HCT116 (cell line): ENCODE data around the gene FGFRL1. TPM values are rescaled to one million over a fixed set of nuclear protein-coding genes. Genes with fewer than 3 reads are reported as not detected.

Source experiments
- ATAC-seq: fragments of 200-7000 bp; cut with Tn5 transposase; 2 replicates; pipeline ENCODE4 v1.9.1; 2020; ENCODE audit warnings: mild to moderate bottlenecking, moderate library complexity
- BruUV-seq: library from RNA; stranded (reverse); fragments of 400-500 nt; replicated peaks from 2 replicates; lab custom pipeline; 2021; lab: Mats Ljungman, UMichigan
- CTCF ChIA-PET: fragments of 300-600 bp; sonication (Branson Sonifier 250); formaldehyde crosslinking; loops from one replicate; lab custom pipeline; 2021; ENCODE audit warnings: antibody characterized with exemption; lab: Charles Lee
- POLR2A ChIA-PET: fragments of 300-600, 350-600 bp; sonication (Branson Sonifier 250); formaldehyde crosslinking; loops from one replicate; lab custom pipeline; 2021; ENCODE audit warnings: antibody characterized with exemption; lab: Charles Lee
- RAD21 ChIA-PET, 2 experiments: fragments of 300-600 bp; sonication (Branson Sonifier 250); formaldehyde crosslinking; loops; one replicate each; lab custom pipeline; 2023; ENCODE audit warnings: low total read pairs in 2 of 2; ENCODE audit not compliant: uncharacterized antibody in 2 of 2, unreplicated experiment in 2 of 2, low non-redundant PET in 1 of 2; lab: Charles Lee
- DNase-seq: peaks from one replicate; pipeline ENCODE4 v3.0.0-alpha.2; 2010; ENCODE audit warnings: low read depth, low spot score
- H2AFZ ChIP-seq: fragments of 200-600 bp; shearing (Covaris generic), sonication (generic); 2 replicates; pipeline ENCODE4 v1.6.1; 2017; ENCODE audit warnings: low read depth, mixed run types, mixed read lengths, antibody characterized with exemption, low read length; ENCODE audit not compliant: poor library complexity, severe bottlenecking
- H3K27ac ChIP-seq: 2 replicates; pipeline ENCODE4 v1.5.1; 2012; ENCODE audit warnings: low read depth, low read length
- H3K27me3 ChIP-seq: fragments of 200-600 bp; sonication (generic); 2 replicates; pipeline ENCODE4 v1.6.1; 2016; ENCODE audit warnings: mixed run types, low read length, mixed read lengths; ENCODE audit not compliant: insufficient read depth
- H3K36me3 ChIP-seq, 2 experiments: fragments of 200-500 bp in 1 of 2; fragments of 200-600 bp in 1 of 2; sonication (Bioruptor generic) in 1 of 2; sonication (generic) in 1 of 2; 2 replicates each; pipeline versions ENCODE4 v1.5.1 to v1.6.1; 2014 to 2016; ENCODE audit warnings: low read length in 2 of 2, inconsistent platforms in 1 of 2, mixed read lengths in 1 of 2, mixed run types in 1 of 2; ENCODE audit not compliant: insufficient read depth in 2 of 2, control insufficient read depth in 1 of 2
- H3K4me1 ChIP-seq, 2 experiments: fragments of 200-600 bp in 1 of 2; sonication (generic) in 1 of 2; 2 replicates each; pipeline versions ENCODE4 v1.5.1 to v1.6.1; 2012 to 2017; ENCODE audit warnings: low read length in 2 of 2, inconsistent platforms in 1 of 2, mild to moderate bottlenecking in 1 of 2, mixed read lengths in 1 of 2, mixed run types in 1 of 2, moderate library complexity in 1 of 2; ENCODE audit not compliant: insufficient read depth in 2 of 2, control insufficient read depth in 1 of 2
- H3K4me2 ChIP-seq: fragments of 200-600 bp; sonication (generic); 2 replicates; pipeline ENCODE4 v1.6.1; 2017; ENCODE audit warnings: mixed run types, low read length, mixed read lengths
- H3K4me3 ChIP-seq, 2 experiments: fragments of 200-600 bp in 1 of 2; sonication (generic) in 1 of 2; replicated peaks in 1 of 2; 2 replicates each; pipeline ENCODE4 v1.5.1; 2011 to 2016; ENCODE audit warnings: low read length in 2 of 2, control low read depth in 1 of 2, low read depth in 1 of 2, mild to moderate bottlenecking in 1 of 2, mixed read lengths in 1 of 2, mixed run types in 1 of 2
- H3K79me2 ChIP-seq: fragments of 200-600 bp; sonication (generic); 2 replicates; pipeline ENCODE4 v1.6.1; 2017; ENCODE audit warnings: mild to moderate bottlenecking, mixed run types, low read length, moderate library complexity, mixed read lengths; ENCODE audit not compliant: insufficient read depth
- H3K9ac ChIP-seq: fragments of 200-600 bp; sonication (generic); 2 replicates; pipeline ENCODE4 v1.6.1; 2016; ENCODE audit warnings: low read length, mixed read lengths
- H3K9me2 ChIP-seq: fragments of 200-600 bp; sonication (generic), shearing (Covaris generic); 2 replicates; pipeline ENCODE4 v1.6.1; 2017; ENCODE audit warnings: mixed run types, mild to moderate bottlenecking, moderate library complexity; ENCODE audit not compliant: insufficient read depth
- H3K9me3 ChIP-seq, 2 experiments: fragments of 200-500 bp in 1 of 2; fragments of 200-600 bp in 1 of 2; sonication (Bioruptor generic) in 1 of 2; sonication (generic) in 1 of 2; 2 replicates each; pipeline ENCODE4 v1.6.1; 2014 to 2017; ENCODE audit warnings: low read length in 2 of 2, mixed read lengths in 2 of 2, inconsistent platforms in 1 of 2, low read depth in 1 of 2, mild to moderate bottlenecking in 1 of 2, mixed run types in 1 of 2, moderate library complexity in 1 of 2; ENCODE audit not compliant: control insufficient read depth in 1 of 2, insufficient read depth in 1 of 2
- H4K20me1 ChIP-seq: fragments of 200-600 bp; sonication (generic), shearing (Covaris generic); 2 replicates; pipeline ENCODE4 v1.6.1; 2017; ENCODE audit warnings: mixed run types, mild to moderate bottlenecking, moderate library complexity; ENCODE audit not compliant: insufficient read depth
- CEBPB ChIP-seq: IDR thresholded peaks from 2 replicates; pipeline ENCODE4 v1.6.1; 2012; ENCODE audit warnings: low read depth
- ELF1 ChIP-seq: IDR thresholded peaks from 2 replicates; pipeline ENCODE4 v1.6.1; 2012; ENCODE audit warnings: low read depth, borderline replicate concordance
- EZH2 ChIP-seq: fragments of 200-600 bp; sonication (generic); IDR thresholded peaks from 2 replicates; pipeline ENCODE4 v1.6.1; 2017; ENCODE audit warnings: antibody characterized with exemption, mixed run types
- EZH2phosphoT487 ChIP-seq: fragments of 200-600 bp; IDR thresholded peaks from 2 replicates; pipeline ENCODE4 v1.6.1; 2018; ENCODE audit warnings: antibody characterized with exemption, borderline replicate concordance
- SIN3A ChIP-seq: IDR thresholded peaks from 2 replicates; pipeline ENCODE4 v1.6.1; 2012; ENCODE audit warnings: low read depth
- YY1 ChIP-seq: IDR thresholded peaks from 2 replicates; pipeline ENCODE4 v1.6.1; 2011; ENCODE audit warnings: low read length, low read depth, moderate library complexity, mild to moderate bottlenecking; ENCODE audit not compliant: insufficient replicate concordance; ENCODE audit errors: extremely low read depth
- ZFX ChIP-seq: fragments of 450-650 bp; IDR thresholded peaks from 2 replicates; pipeline ENCODE4 v1.6.1; 2017
- intact Hi-C: fragments of 100-400 bp; cut with micrococcal nuclease; formaldehyde crosslinking; loops from 2 replicates; pipeline ENCODE4 v1.10.0; 2022
- total RNA-seq: library from RNA; stranded (reverse); gene quantifications from one replicate; pipeline ENCODE4 v1.2.1, GENCODE V29; 2021; ENCODE audit not compliant: unreplicated experiment
- TF ChIP-seq, protein P1 (sequence below): IDR thresholded peaks from 2 replicates; pipeline ENCODE4 v1.6.1; 2012; ENCODE audit warnings: low read depth

The FGFRL1 gene
- total RNA-seq, 1 experiment from 2014 or later: 91.1 TPM

- Histone ChIP-seq H3K9ac (no peak overlapping the region), H3K4me1 (peaks cover 3 to 11% of the 10 kb centered on the region in 2 experiments; a peak in 3 of 4 replicates), H3K9me3 (no peaks in the 10 kb centered on the region), H3K4me3 (no peak overlapping the region), H4K20me1 (no peaks in the 10 kb centered on the region), H3K27ac (no peak overlapping the region), H3K9me2 (no peaks in the 10 kb centered on the region), H3K4me2 (no peak overlapping the region), H3K36me3 (no peaks in the 10 kb centered on the region), H2AFZ (no peak overlapping the region), H3K79me2 (no peaks in the 10 kb centered on the region), H3K27me3 (no peaks in the 10 kb centered on the region)
- POLR2A ChIA-PET: no interaction called here
- DNase-seq (no peak), ATAC-seq (no peak)
- BruUV-seq: no TSS peak
- TF ChIP-seq EZH2 (no peak), SIN3A (no peak), ZFX (no peak), ELF1 (no peak), YY1 (no peak), EZH2phosphoT487 (no peak)
- RAD21 ChIA-PET: no interaction called here
- intact Hi-C loops: no loop called here
- CTCF ChIA-PET: no interaction called here
Observed at GRCh38 chr4:1074077-1074476, 62.7 kb downstream of the FGFRL1 start.

- CTCF ChIA-PET: no interaction called here
Observed at GRCh38 chr4:1075225-1075624, 63.8 kb downstream of the FGFRL1 start.

More at GRCh38 chr4:1075225-1075624, 63.8 kb downstream of the FGFRL1 start:
- H3K4me1 ChIP-seq: peaks cover 3 to 11% of the 10 kb centered on the region in 2 experiments; a peak in 3 of 4 replicates
- ChIA-PET RAD21 (no interaction called here), POLR2A (no interaction called here)
- H3K79me2 ChIP-seq: no peaks in the 10 kb centered on the region
- no peaks in the 10 kb centered on the region for H3K9me3 ChIP-seq
- no peak overlapping the region for H3K4me3 ChIP-seq
- H3K9me2 ChIP-seq: no peaks in the 10 kb centered on the region
- no peak overlapping the region for H2AFZ ChIP-seq
- ATAC-seq (no peak), DNase-seq (no peak)
- no peak overlapping the region for H3K27ac ChIP-seq
- intact Hi-C loops: no loop called here
- no peaks in the 10 kb centered on the region for H3K27me3 ChIP-seq
- TF ChIP-seq EZH2 (no peak), CEBPB (no peak)
- TF ChIP-seq, protein P1, sequence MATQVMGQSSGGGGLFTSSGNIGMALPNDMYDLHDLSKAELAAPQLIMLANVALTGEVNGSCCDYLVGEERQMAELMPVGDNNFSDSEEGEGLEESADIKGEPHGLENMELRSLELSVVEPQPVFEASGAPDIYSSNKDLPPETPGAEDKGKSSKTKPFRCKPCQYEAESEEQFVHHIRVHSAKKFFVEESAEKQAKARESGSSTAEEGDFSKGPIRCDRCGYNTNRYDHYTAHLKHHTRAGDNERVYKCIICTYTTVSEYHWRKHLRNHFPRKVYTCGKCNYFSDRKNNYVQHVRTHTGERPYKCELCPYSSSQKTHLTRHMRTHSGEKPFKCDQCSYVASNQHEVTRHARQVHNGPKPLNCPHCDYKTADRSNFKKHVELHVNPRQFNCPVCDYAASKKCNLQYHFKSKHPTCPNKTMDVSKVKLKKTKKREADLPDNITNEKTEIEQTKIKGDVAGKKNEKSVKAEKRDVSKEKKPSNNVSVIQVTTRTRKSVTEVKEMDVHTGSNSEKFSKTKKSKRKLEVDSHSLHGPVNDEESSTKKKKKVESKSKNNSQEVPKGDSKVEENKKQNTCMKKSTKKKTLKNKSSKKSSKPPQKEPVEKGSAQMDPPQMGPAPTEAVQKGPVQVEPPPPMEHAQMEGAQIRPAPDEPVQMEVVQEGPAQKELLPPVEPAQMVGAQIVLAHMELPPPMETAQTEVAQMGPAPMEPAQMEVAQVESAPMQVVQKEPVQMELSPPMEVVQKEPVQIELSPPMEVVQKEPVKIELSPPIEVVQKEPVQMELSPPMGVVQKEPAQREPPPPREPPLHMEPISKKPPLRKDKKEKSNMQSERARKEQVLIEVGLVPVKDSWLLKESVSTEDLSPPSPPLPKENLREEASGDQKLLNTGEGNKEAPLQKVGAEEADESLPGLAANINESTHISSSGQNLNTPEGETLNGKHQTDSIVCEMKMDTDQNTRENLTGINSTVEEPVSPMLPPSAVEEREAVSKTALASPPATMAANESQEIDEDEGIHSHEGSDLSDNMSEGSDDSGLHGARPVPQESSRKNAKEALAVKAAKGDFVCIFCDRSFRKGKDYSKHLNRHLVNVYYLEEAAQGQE: no peak
- H3K9ac ChIP-seq: no peak overlapping the region
- no peak overlapping the region for H3K4me2 ChIP-seq
- H4K20me1 ChIP-seq: no peaks in the 10 kb centered on the region
- no peaks in the 10 kb centered on the region for H3K36me3 ChIP-seq
- no TSS peak for BruUV-seq
